Measurements from ENCODE around the gene NUMB. TPM values are rescaled to one million over a fixed set of nuclear protein-coding genes. Genes with fewer than 3 reads are reported as not detected.
A peak's percentile ranks its signal among the peaks of the same experiment; 100 is the strongest.

The NUMB gene
- total and polyA plus RNA-seq, 4 donors, result 27.2 to 99.3 (median 50.6) TPM

GRCh38 chr14:73471582-73472184, 13.3 kb upstream of the NUMB start:
- H3K36me3 ChIP-seq (ENCODE audit: control insufficient read depth in 1 of 2, insufficient read depth in 2 of 2, low read length in 1 of 2), result no peaks in the 10 kb centered on the region
- no peaks in the 10 kb centered on the region for H3K4me1 ChIP-seq (ENCODE audit: control insufficient read depth in 1 of 2, insufficient read depth in 2 of 2, low read length in 2 of 2)
- DNase-seq (no peak), ATAC-seq (ENCODE audit: low FRiP score) (no peak)
- H3K4me3 ChIP-seq (ENCODE audit: low read length in 2 of 2), result no peak overlapping the region
- H3K27ac ChIP-seq (ENCODE audit: low read depth in 1 of 2, low read length in 2 of 2), result no peak overlapping the region
- WGBS, 2 donors, result 66 to 71% methylated on average over 6 of the region's 6 CpGs
- no peaks in the 10 kb centered on the region for H3K9me3 ChIP-seq (ENCODE audit: control insufficient read depth, low read length)
- intact Hi-C loops (cut with DNase I), result loop anchor here (1.0 to 10.0 kb wide), 3 partner anchors 175 to 297 kb away; no protein-coding TSS in a partner anchor
- no peaks in the 10 kb centered on the region for H3K27me3 ChIP-seq (ENCODE audit: control insufficient read depth in 1 of 2, insufficient read depth in 2 of 2, low read length in 1 of 2)

- Histone ChIP-seq H3K4me3 (ENCODE audit: low read length in 2 of 2) (no peak overlapping the region), H3K36me3 (ENCODE audit: control insufficient read depth in 1 of 2, insufficient read depth in 2 of 2, low read length in 1 of 2) (no peaks in the 10 kb centered on the region), H3K27me3 (ENCODE audit: control insufficient read depth in 1 of 2, insufficient read depth in 2 of 2, low read length in 1 of 2) (no peaks in the 10 kb centered on the region), H3K4me1 (ENCODE audit: control insufficient read depth in 1 of 2, insufficient read depth in 2 of 2, low read length in 2 of 2) (no peaks in the 10 kb centered on the region), H3K27ac (ENCODE audit: low read depth in 1 of 2, low read length in 2 of 2) (no peak overlapping the region), H3K9me3 (ENCODE audit: control insufficient read depth, low read length) (no peaks in the 10 kb centered on the region)
- 70 to 79% methylated on average over 3 of the region's 3 CpGs for WGBS, 2 donors
- intact Hi-C loops (cut with DNase I), result no loop called here
- ATAC-seq (ENCODE audit: low FRiP score) (no peak), DNase-seq (no peak)
These were observed 10.6 kb upstream of the NUMB start for GRCh38 chr14:73468828-73469375.

- Histone ChIP-seq H3K4me3 (ENCODE audit: low read length in 2 of 2) (no peak overlapping the region), H3K4me1 (ENCODE audit: control insufficient read depth in 1 of 2, insufficient read depth in 2 of 2, low read length in 2 of 2) (no peaks in the 10 kb centered on the region), H3K9me3 (ENCODE audit: control insufficient read depth, low read length) (no peaks in the 10 kb centered on the region), H3K27ac (ENCODE audit: low read depth in 1 of 2, low read length in 2 of 2) (no peak overlapping the region), H3K36me3 (ENCODE audit: control insufficient read depth in 1 of 2, insufficient read depth in 2 of 2, low read length in 1 of 2) (no peaks in the 10 kb centered on the region), H3K27me3 (ENCODE audit: control insufficient read depth in 1 of 2, insufficient read depth in 2 of 2, low read length in 1 of 2) (no peaks in the 10 kb centered on the region)
- 89 to 92% methylated on average over 4 of the region's 4 CpGs for WGBS, 2 donors
- intact Hi-C loops (cut with DNase I), result no loop called here
- ATAC-seq (ENCODE audit: low FRiP score), result no peak
- no peak for DNase-seq
These were observed 9.5 kb upstream of the NUMB start for GRCh38 chr14:73467800-73468199.

GRCh38 chr14:73467377-73467776, 9.0 kb upstream of the NUMB start:
- DNase-seq, result peak in 1 of 2 donors; percentile 78
- Histone ChIP-seq H3K36me3 (ENCODE audit: control insufficient read depth in 1 of 2, insufficient read depth in 2 of 2, low read length in 1 of 2) (no peaks in the 10 kb centered on the region), H3K27ac (ENCODE audit: low read depth in 1 of 2, low read length in 2 of 2) (no peak overlapping the region), H3K9me3 (ENCODE audit: control insufficient read depth, low read length) (no peaks in the 10 kb centered on the region), H3K4me3 (ENCODE audit: low read length in 2 of 2) (no peak overlapping the region), H3K4me1 (ENCODE audit: control insufficient read depth in 1 of 2, insufficient read depth in 2 of 2, low read length in 2 of 2) (no peaks in the 10 kb centered on the region), H3K27me3 (ENCODE audit: control insufficient read depth in 1 of 2, insufficient read depth in 2 of 2, low read length in 1 of 2) (no peaks in the 10 kb centered on the region)
- no peak for ATAC-seq (ENCODE audit: low FRiP score)
- WGBS, 2 donors, result 89 to 90% methylated on average over 5 of the region's 5 CpGs
- intact Hi-C loops (cut with DNase I), result no loop called here

GRCh38 chr14:73466861-73467260, 8.5 kb upstream of the NUMB start:
- DNase-seq, result no peak
- Histone ChIP-seq H3K4me3 (ENCODE audit: low read length in 2 of 2) (no peak overlapping the region), H3K4me1 (ENCODE audit: control insufficient read depth in 1 of 2, insufficient read depth in 2 of 2, low read length in 2 of 2) (peaks cover 0 to under 1% of the 10 kb centered on the region in 2 donors), H3K27me3 (ENCODE audit: control insufficient read depth in 1 of 2, insufficient read depth in 2 of 2, low read length in 1 of 2) (no peaks in the 10 kb centered on the region), H3K27ac (ENCODE audit: low read depth in 1 of 2, low read length in 2 of 2) (no peak overlapping the region), H3K36me3 (ENCODE audit: control insufficient read depth in 1 of 2, insufficient read depth in 2 of 2, low read length in 1 of 2) (no peaks in the 10 kb centered on the region), H3K9me3 (ENCODE audit: control insufficient read depth, low read length) (no peaks in the 10 kb centered on the region)
- WGBS, 2 donors, result 96 to 97% methylated on average over 4 of the region's 4 CpGs
- intact Hi-C loops (cut with DNase I), result no loop called here
- ATAC-seq (ENCODE audit: low FRiP score), result no peak

GRCh38 chr14:73465823-73466532, 7.6 kb upstream of the NUMB start:
- intact Hi-C loops (cut with DNase I), result no loop called here
- Histone ChIP-seq H3K27me3 (ENCODE audit: control insufficient read depth in 1 of 2, insufficient read depth in 2 of 2, low read length in 1 of 2) (no peaks in the 10 kb centered on the region), H3K4me3 (ENCODE audit: low read length in 2 of 2) (no peak overlapping the region), H3K9me3 (ENCODE audit: control insufficient read depth, low read length) (no peaks in the 10 kb centered on the region), H3K27ac (ENCODE audit: low read depth in 1 of 2, low read length in 2 of 2) (no peak overlapping the region), H3K4me1 (ENCODE audit: control insufficient read depth in 1 of 2, insufficient read depth in 2 of 2, low read length in 2 of 2) (peaks cover 0 to 8% of the 10 kb centered on the region in 2 donors), H3K36me3 (ENCODE audit: control insufficient read depth in 1 of 2, insufficient read depth in 2 of 2, low read length in 1 of 2) (no peaks in the 10 kb centered on the region)
- 81 to 83% methylated on average over 5 of the region's 5 CpGs for WGBS, 2 donors
- DNase-seq, result no peak
- ATAC-seq (ENCODE audit: low FRiP score), result no peak

- DNase-seq (peak; percentile 77 to 81), ATAC-seq (ENCODE audit: low FRiP score) (no peak)
- Histone ChIP-seq H3K36me3 (ENCODE audit: control insufficient read depth in 1 of 2, insufficient read depth in 2 of 2, low read length in 1 of 2) (no peaks in the 10 kb centered on the region), H3K4me1 (ENCODE audit: control insufficient read depth in 1 of 2, insufficient read depth in 2 of 2, low read length in 2 of 2) (peaks cover 0 to 8% of the 10 kb centered on the region in 2 donors), H3K9me3 (ENCODE audit: control insufficient read depth, low read length) (no peaks in the 10 kb centered on the region), H3K4me3 (ENCODE audit: low read length in 2 of 2) (no peak overlapping the region), H3K27ac (ENCODE audit: low read depth in 1 of 2, low read length in 2 of 2) (no peak overlapping the region), H3K27me3 (ENCODE audit: control insufficient read depth in 1 of 2, insufficient read depth in 2 of 2, low read length in 1 of 2) (no peaks in the 10 kb centered on the region)
- intact Hi-C loops (cut with DNase I), result no loop called here
- WGBS, 2 donors, result 12 to 13% methylated on average over 5 of the region's 5 CpGs
These were observed 5.1 kb upstream of the NUMB start for GRCh38 chr14:73463411-73463810.

- H3K4me1 ChIP-seq (ENCODE audit: control insufficient read depth in 1 of 2, insufficient read depth in 2 of 2, low read length in 2 of 2), result peaks cover 0 to 8% of the 10 kb centered on the region in 2 donors
- no peak overlapping the region for H3K27ac ChIP-seq (ENCODE audit: low read depth in 1 of 2, low read length in 2 of 2)
- no peak for DNase-seq
- no peak overlapping the region for H3K4me3 ChIP-seq (ENCODE audit: low read length in 2 of 2)
- WGBS, 2 donors, result 74 to 75% methylated on average over 4 of the region's 4 CpGs
- intact Hi-C loops (cut with DNase I), result no loop called here
- H3K36me3 ChIP-seq (ENCODE audit: control insufficient read depth in 1 of 2, insufficient read depth in 2 of 2, low read length in 1 of 2), result no peaks in the 10 kb centered on the region
- no peaks in the 10 kb centered on the region for H3K9me3 ChIP-seq (ENCODE audit: control insufficient read depth, low read length)
- no peaks in the 10 kb centered on the region for H3K27me3 ChIP-seq (ENCODE audit: control insufficient read depth in 1 of 2, insufficient read depth in 2 of 2, low read length in 1 of 2)
- ATAC-seq (ENCODE audit: low FRiP score), result no peak
These were observed 4.5 kb upstream of the NUMB start for GRCh38 chr14:73462815-73463214.

All from aorta (tissue), 5 donors.